ENCODE measurements around the gene NXPH1. TPM values are rescaled to one million over a fixed set of nuclear protein-coding genes. Genes with fewer than 3 reads are reported as not detected.

The NXPH1 gene
- total and polyA plus RNA-seq, 2 donors (not counting 1 experiment from before 2014, with no cell fraction given): not detected

- Histone ChIP-seq H3K4me1 (ENCODE audit: control insufficient read depth in 2 of 2, insufficient read depth in 2 of 2, low read length in 2 of 2) (no peaks in the 10 kb centered on the region), H3K27ac (ENCODE audit: low read length in 2 of 2) (no peak overlapping the region), H4K20me1 (ENCODE audit: control insufficient read depth, insufficient read depth, low read length, poor library complexity, severe bottlenecking) (no peaks in the 10 kb centered on the region), H3K9me3 (ENCODE audit: control extremely low read depth in 1 of 3, control insufficient read depth in 2 of 3, insufficient read depth in 1 of 3, low read length in 2 of 3) (peaks cover 0 to 3% (median 0%) of the 10 kb centered on the region in 3 donors), H3K27me3 (replicated peaks in 1 of 4; ENCODE audit: control extremely low read depth in 1 of 4, control insufficient read depth in 3 of 4, insufficient read depth in 4 of 4, low read length in 3 of 4) (no peaks in the 10 kb centered on the region), H2AFZ (ENCODE audit: insufficient read depth, low read depth, low read length, poor library complexity, severe bottlenecking) (no peak overlapping the region), H3K4me3 (ENCODE audit: control extremely low read depth in 1 of 5, extremely low read depth in 1 of 5, insufficient read depth in 1 of 5, low read depth in 2 of 5, low read length in 4 of 5) (no peak overlapping the region), H3K36me3 (replicated peaks in 1 of 2; ENCODE audit: control extremely low read depth in 1 of 2, control insufficient read depth in 1 of 2, extremely low read depth in 1 of 2, insufficient read depth in 2 of 2, low read length in 1 of 2) (no peaks in the 10 kb centered on the region), H3K4me2 (replicated peaks; ENCODE audit: low read depth, low read length, poor library complexity, severe bottlenecking) (no peak overlapping the region), H3K9ac (ENCODE audit: low read length) (no peak overlapping the region), H3K79me2 (ENCODE audit: control insufficient read depth, insufficient read depth, low read length) (no peaks in the 10 kb centered on the region)
- intact Hi-C loops (cut with micrococcal nuclease): no loop called here
- no peak for ATAC-seq (ENCODE audit: low read depth)
- Mint-ChIP-seq H3K9me3 (ENCODE audit: insufficient read depth) (peaks cover 4% of the 10 kb centered on the region), H3K4me1 (no peaks in the 10 kb centered on the region), H3K27ac (no peak overlapping the region), H3K27me3 (no peaks in the 10 kb centered on the region), H3K4me3 (no peak overlapping the region)
- TF ChIP-seq CTCF (IDR thresholded peaks at IDR 0.05) (no peak), EZH2 (IDR thresholded peaks at IDR 0.05; ENCODE audit: borderline replicate concordance, insufficient read depth, low read depth, low read length, poor library complexity, severe bottlenecking) (no peak)
- DNase-seq: no peak
- POLR2A ChIA-PET: no interaction called here
- CTCF ChIA-PET: no interaction called here
Observed at GRCh38 chr7:8714791-8715190, 281.4 kb downstream of the NXPH1 start.

GRCh38 chr7:8719102-8719501 is 285.7 kb downstream of the NXPH1 start:
- Histone ChIP-seq H3K4me3 (ENCODE audit: control extremely low read depth in 1 of 5, extremely low read depth in 1 of 5, insufficient read depth in 1 of 5, low read depth in 2 of 5, low read length in 4 of 5) (no peak overlapping the region), H2AFZ (ENCODE audit: insufficient read depth, low read depth, low read length, poor library complexity, severe bottlenecking) (no peak overlapping the region), H3K27me3 (replicated peaks in 1 of 4; ENCODE audit: control extremely low read depth in 1 of 4, control insufficient read depth in 3 of 4, insufficient read depth in 4 of 4, low read length in 3 of 4) (no peaks in the 10 kb centered on the region), H3K27ac (ENCODE audit: low read length in 2 of 2) (no peak overlapping the region), H3K9ac (ENCODE audit: low read length) (no peak overlapping the region), H3K36me3 (replicated peaks in 1 of 2; ENCODE audit: control extremely low read depth in 1 of 2, control insufficient read depth in 1 of 2, extremely low read depth in 1 of 2, insufficient read depth in 2 of 2, low read length in 1 of 2) (no peaks in the 10 kb centered on the region), H3K9me3 (ENCODE audit: control extremely low read depth in 1 of 3, control insufficient read depth in 2 of 3, insufficient read depth in 1 of 3, low read length in 2 of 3) (no peaks in the 10 kb centered on the region), H3K4me1 (ENCODE audit: control insufficient read depth in 2 of 2, insufficient read depth in 2 of 2, low read length in 2 of 2) (no peaks in the 10 kb centered on the region), H3K4me2 (replicated peaks; ENCODE audit: low read depth, low read length, poor library complexity, severe bottlenecking) (no peak overlapping the region), H4K20me1 (ENCODE audit: control insufficient read depth, insufficient read depth, low read length, poor library complexity, severe bottlenecking) (no peaks in the 10 kb centered on the region), H3K79me2 (ENCODE audit: control insufficient read depth, insufficient read depth, low read length) (no peaks in the 10 kb centered on the region)
- ATAC-seq (ENCODE audit: low read depth): no peak
- intact Hi-C loops (cut with micrococcal nuclease): no loop called here
- Mint-ChIP-seq H3K27ac (no peak overlapping the region), H3K4me1 (no peaks in the 10 kb centered on the region), H3K27me3 (no peaks in the 10 kb centered on the region), H3K4me3 (no peak overlapping the region), H3K9me3 (ENCODE audit: insufficient read depth) (no peaks in the 10 kb centered on the region)
- TF ChIP-seq EZH2 (IDR thresholded peaks at IDR 0.05; ENCODE audit: borderline replicate concordance, insufficient read depth, low read depth, low read length, poor library complexity, severe bottlenecking) (no peak), CTCF (IDR thresholded peaks at IDR 0.05) (no peak)
- ChIA-PET POLR2A (no interaction called here), CTCF (no interaction called here)
- WGBS (ENCODE audit: insufficient coverage): 100% methylated on average over 1 of the region's 1 CpG
- DNase-seq: no peak

Data from B cell (primary cell).